Liver (tissue), 2 donors: ENCODE measurements around the gene TSPAN31.

Source experiments
- CTCF ChIP-seq: fragments of 150-350 bp; IDR thresholded peaks from 2 replicates; pipeline ENCODE4 v1.5.1; 2017; ENCODE audit warnings: improper control_type of control experiment, low read depth, low read length; ENCODE audit not compliant: missing input control
- REST ChIP-seq: IDR thresholded peaks from 2 replicates; pipeline ENCODE4 v1.6.1; 2016; ENCODE audit warnings: antibody characterized with exemption, mild to moderate bottlenecking
- YY1 ChIP-seq: IDR thresholded peaks from 2 replicates; pipeline ENCODE4 v1.6.1; 2016; ENCODE audit warnings: antibody characterized with exemption, mild to moderate bottlenecking
- donor health status: healthy.

- TF ChIP-seq CTCF (no peak), YY1 (no peak), REST (no peak)
Measured at GRCh38 chr12:57781801-57782200, 37.0 kb downstream of the TSPAN31 start.
